ENCODE measurements around the gene GAREM1.

Gene GAREM1

GRCh38 chr18:32424696-32425095, 46.0 kb downstream of the GAREM1 start:
- no peak for DNase-seq (ENCODE audit: low spot score)

GRCh38 chr18:32422978-32423740, 47.5 kb downstream of the GAREM1 start:
- no peak for DNase-seq (ENCODE audit: low spot score)

GRCh38 chr18:32422201-32422600, 48.5 kb downstream of the GAREM1 start:
- DNase-seq (ENCODE audit: low spot score), result no peak

DNA sequence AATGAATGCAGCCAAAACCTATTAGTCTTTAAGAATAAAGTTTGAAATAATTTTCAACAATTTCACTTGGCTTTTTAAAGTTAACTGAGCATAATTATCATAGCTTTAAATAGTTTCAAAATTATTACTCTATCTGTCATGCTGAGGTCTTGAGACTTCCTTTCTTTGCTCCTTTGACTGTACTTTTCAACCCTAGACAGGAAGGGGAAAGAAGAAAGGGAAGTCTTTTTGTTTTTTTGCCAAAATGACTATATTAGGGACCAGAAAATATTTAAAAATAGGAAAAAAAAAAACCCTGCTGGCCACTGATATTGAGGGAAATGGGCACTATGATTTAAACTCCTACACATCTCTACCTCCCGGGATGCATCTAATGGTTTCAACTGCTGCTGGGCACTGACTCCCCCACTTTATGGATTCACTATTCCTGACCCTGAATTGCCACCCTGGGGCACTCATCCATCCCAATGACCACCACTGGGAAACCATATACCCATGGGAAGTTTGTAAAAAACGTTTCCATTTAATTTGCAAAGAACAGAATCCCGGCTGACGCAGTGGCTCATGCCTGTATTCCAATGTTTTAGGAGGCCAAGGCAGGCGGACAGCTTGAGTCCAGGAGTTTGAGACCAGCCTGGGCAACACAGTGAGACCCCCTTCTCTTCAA, 50.5 kb downstream of the GAREM1 start:
- DNase-seq (ENCODE audit: low spot score), result no peak

- DNase-seq (ENCODE audit: low spot score), result no peak
Observed at GRCh38 chr18:32418148-32418547, 52.5 kb downstream of the GAREM1 start.

DNA sequence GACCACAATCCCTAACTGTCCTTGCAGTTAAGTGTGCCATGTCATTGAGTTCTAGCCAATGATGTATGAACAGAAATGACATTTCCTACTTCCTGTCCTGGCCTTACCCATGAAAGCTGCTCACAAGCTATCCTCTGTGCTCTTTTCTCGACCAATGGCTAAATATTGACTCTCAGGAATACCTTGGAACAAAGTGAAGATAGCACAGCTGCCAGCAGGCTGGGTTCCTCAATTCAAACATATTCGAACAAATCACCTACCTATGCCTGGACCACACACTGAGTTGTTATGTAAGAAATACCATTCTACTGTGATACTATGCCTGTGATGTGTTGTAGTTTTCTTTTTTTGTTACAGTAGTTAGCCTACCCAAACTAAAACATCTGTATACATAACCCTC, 65.1 kb downstream of the GAREM1 start:
- no peak for DNase-seq (ENCODE audit: low spot score)

GRCh38 chr18:32401621-32402020, 69.1 kb downstream of the GAREM1 start:
- no peak for DNase-seq (ENCODE audit: low spot score)

DNA sequence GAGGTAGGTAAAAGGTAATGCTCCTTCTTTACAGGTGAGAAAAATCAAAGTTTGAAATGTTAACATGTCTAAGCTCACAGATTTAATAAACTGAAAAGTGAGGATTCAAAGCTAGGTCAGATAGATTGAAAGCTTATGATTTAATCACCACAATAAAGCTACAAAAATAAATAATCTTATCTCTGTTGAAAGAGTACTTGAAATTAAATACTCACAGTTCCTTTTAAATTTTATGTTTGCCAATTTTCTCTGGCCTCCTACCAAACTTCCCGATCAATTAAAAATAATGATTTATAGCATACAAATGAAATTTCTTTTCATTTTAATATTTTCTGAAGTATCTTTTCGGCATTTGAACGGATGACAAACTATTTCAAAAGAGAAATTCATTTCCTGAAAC, 77.3 kb downstream of the GAREM1 start:
- DNase-seq (ENCODE audit: low spot score), result no peak

- no peak for DNase-seq (ENCODE audit: low spot score)
Observed at GRCh38 chr18:32391126-32391525, 79.6 kb downstream of the GAREM1 start.

DNA sequence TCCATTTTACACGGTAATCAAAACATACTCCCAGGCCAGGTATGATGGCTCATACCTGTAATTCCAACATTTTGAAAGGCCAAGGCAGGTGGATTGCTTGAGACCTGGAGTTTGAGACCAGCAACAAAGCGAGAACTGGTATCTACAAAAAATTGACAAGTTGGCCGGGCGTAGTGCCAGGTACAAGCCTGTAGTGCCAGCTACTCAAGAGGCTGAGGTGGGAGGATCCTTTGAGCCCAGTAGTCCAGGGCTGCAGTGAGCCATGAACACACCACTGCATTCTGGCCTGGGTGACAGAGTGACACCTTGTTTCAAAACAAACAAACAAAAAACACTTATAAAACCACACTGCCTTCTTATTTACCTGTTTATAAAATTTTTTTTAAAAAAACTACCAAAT, 80.8 kb downstream of the GAREM1 start:
- DNase-seq (ENCODE audit: low spot score), result no peak

GRCh38 chr18:32389191-32389590, 81.5 kb downstream of the GAREM1 start:
- DNase-seq (ENCODE audit: low spot score), result no peak

GRCh38 chr18:32386471-32386870, 84.2 kb downstream of the GAREM1 start:
- no peak for DNase-seq (ENCODE audit: low spot score)

- peak; percentile 79 for DNase-seq (ENCODE audit: low spot score)
Observed at GRCh38 chr18:32383050-32383819, 87.4 kb downstream of the GAREM1 start.

- DNase-seq (ENCODE audit: low spot score), result no peak
Observed at GRCh38 chr18:32381761-32382160, 88.9 kb downstream of the GAREM1 start.

DNA sequence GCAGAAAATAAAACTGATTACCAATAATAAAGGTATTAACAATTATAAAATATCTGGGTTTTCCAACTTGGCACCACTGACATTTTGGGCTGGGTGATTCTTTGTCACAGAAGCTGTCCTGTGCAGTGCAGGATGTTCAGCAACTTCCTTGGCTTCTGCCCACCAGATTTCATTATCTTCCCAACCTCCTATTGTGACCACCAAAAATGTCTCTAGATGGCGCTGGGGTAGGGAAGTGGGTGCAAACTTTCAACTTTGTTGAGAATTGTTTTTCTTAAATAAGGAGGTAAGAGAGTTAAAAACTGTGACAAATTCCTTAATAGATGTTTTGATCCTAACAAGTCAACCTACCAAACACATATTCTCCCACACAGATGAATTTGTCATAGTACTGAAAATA, 90.1 kb downstream of the GAREM1 start:
- DNase-seq (ENCODE audit: low spot score), result no peak

GRCh38 chr18:32379891-32380290, 90.8 kb downstream of the GAREM1 start:
- DNase-seq (ENCODE audit: low spot score), result no peak

GRCh38 chr18:32378705-32379104, 92.0 kb downstream of the GAREM1 start:
- DNase-seq (ENCODE audit: low spot score), result no peak

GRCh38 chr18:32373995-32374394, 96.7 kb downstream of the GAREM1 start:
- DNase-seq (ENCODE audit: low spot score), result peak; percentile 26

- no peak for DNase-seq (ENCODE audit: low spot score)
Observed at GRCh38 chr18:32373505-32373904, 97.2 kb downstream of the GAREM1 start.

- no peak for DNase-seq (ENCODE audit: low spot score)
Observed at GRCh38 chr18:32372381-32373061, 98.2 kb downstream of the GAREM1 start.

- no peak for DNase-seq (ENCODE audit: low spot score)
Observed at GRCh38 chr18:32372047-32372380, 98.7 kb downstream of the GAREM1 start.

DNA sequence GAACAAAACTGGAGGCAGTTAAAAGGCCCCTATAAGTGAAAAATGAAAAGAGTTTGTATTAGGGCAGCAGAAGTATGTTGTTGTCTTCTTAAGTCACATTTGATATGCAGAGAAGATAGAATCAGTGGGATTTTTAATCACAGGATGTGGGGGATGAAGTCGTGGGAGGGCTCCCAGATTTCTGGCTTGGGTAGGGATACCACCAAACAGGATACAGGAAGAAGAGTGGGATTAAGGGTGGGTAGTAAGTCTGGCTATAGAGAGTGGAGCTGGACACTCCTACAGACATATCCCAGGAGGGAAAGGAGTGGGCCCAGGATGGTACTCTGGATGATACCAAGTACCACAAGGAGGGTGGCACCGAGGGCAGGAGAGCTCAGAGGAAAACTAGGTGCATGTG, 99.3 kb downstream of the GAREM1 start:
- DNase-seq (ENCODE audit: low spot score), result no peak

DNA sequence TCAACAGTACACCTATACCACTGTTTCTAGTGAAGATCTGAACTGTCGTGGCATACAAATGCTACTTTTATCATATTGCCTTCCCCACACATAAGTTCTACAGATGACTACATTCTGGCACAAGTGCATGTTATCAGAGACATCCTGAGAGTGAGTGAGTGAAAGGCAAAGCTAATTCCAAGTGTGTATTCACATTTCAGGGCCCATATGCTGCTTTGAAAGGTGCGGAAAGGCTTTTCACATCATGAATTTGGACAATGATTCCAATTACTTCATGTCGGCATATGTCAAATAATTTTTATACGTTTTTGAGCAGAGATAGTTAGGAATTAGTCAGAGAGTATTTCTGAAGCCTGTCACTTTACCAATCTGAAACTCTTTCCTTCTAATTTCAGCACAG, 101.7 kb downstream of the GAREM1 start:
- DNase-seq (ENCODE audit: low spot score), result no peak
